ENCODE measurements around the gene MYOM3.

Gene MYOM3

GRCh38 chr1:24114753-24115152 lies 2.8 kb upstream of the MYOM3 start:
- no peak for DNase-seq (ENCODE audit: low read depth)

GRCh38 chr1:24113641-24114033 lies 1.7 kb upstream of the MYOM3 start:
- no peak for DNase-seq (ENCODE audit: low read depth)

- DNase-seq (ENCODE audit: low read depth), result no peak
Measured at GRCh38 chr1:24111262-24111995, 506 bp downstream of the MYOM3 start.

- DNase-seq (ENCODE audit: low read depth), result no peak
Measured at GRCh38 chr1:24110642-24111261, 1.2 kb downstream of the MYOM3 start.

- no peak for DNase-seq (ENCODE audit: low read depth)
Measured at GRCh38 chr1:24109686-24110475, 2.1 kb downstream of the MYOM3 start.

- DNase-seq (ENCODE audit: low read depth), result no peak
Measured at GRCh38 chr1:24109166-24109483, 2.8 kb downstream of the MYOM3 start.

- DNase-seq (ENCODE audit: low read depth), result no peak
Measured at GRCh38 chr1:24108334-24109165, 3.4 kb downstream of the MYOM3 start.

GRCh38 chr1:24107462-24108138 lies 4.3 kb downstream of the MYOM3 start:
- DNase-seq (ENCODE audit: low read depth), result no peak

- DNase-seq (ENCODE audit: low read depth), result no peak
Measured at GRCh38 chr1:24105368-24106160, 6.4 kb downstream of the MYOM3 start.

- DNase-seq (ENCODE audit: low read depth), result no peak
Measured at GRCh38 chr1:24104854-24105253, 7.1 kb downstream of the MYOM3 start.

GRCh38 chr1:24103879-24104278 lies 8.1 kb downstream of the MYOM3 start:
- no peak for DNase-seq (ENCODE audit: low read depth)

GRCh38 chr1:24103408-24103807 lies 8.5 kb downstream of the MYOM3 start:
- DNase-seq (ENCODE audit: low read depth), result no peak

GRCh38 chr1:24102961-24103360 lies 9.0 kb downstream of the MYOM3 start:
- no peak for DNase-seq (ENCODE audit: low read depth)

- DNase-seq (ENCODE audit: low read depth), result no peak
Measured at GRCh38 chr1:24101796-24102586, 9.9 kb downstream of the MYOM3 start.

GRCh38 chr1:24100945-24101737 lies 10.8 kb downstream of the MYOM3 start:
- DNase-seq (ENCODE audit: low read depth), result no peak

GRCh38 chr1:24098943-24099638 lies 12.8 kb downstream of the MYOM3 start:
- no peak for DNase-seq (ENCODE audit: low read depth)

- DNase-seq (ENCODE audit: low read depth), result no peak
Measured at GRCh38 chr1:24098102-24098501, 13.8 kb downstream of the MYOM3 start.

- DNase-seq (ENCODE audit: low read depth), result no peak
Measured at GRCh38 chr1:24097663-24098062, 14.3 kb downstream of the MYOM3 start.

GRCh38 chr1:24096739-24097103 lies 15.2 kb downstream of the MYOM3 start:
- no peak for DNase-seq (ENCODE audit: low read depth)

Data from stimulated activated CD8-positive, alpha-beta memory T cell treated with anti-CD3 and anti-CD28 coated beads, Interleukin-7, amount 100 ng/mL, for 24 hours (primary cell).